Neural progenitor cell (in vitro differentiated cells): Measurements from ENCODE around the gene GJA5. TPM values are rescaled to one million over a fixed set of nuclear protein-coding genes. Genes with fewer than 3 reads are reported as not detected.

Source experiments
- DNase-seq: peaks from one replicate; pipeline ENCODE4 v3.0.0-alpha.2; 2016; ENCODE audit warnings: low spot score
- H2AFZ ChIP-seq: fragments of 200-600 bp; sonication (generic); replicated peaks from 2 replicates; pipeline ENCODE4 v1.6.1; 2016; ENCODE audit warnings: antibody characterized with exemption
- H3F3A ChIP-seq: fragments of 200-600 bp; sonication (generic); 2 replicates; pipeline ENCODE4 v1.6.1; 2016; ENCODE audit warnings: antibody characterized with exemption, low read depth
- H3K27ac ChIP-seq: fragments of 200-600 bp; sonication (generic); 2 replicates; pipeline ENCODE4 v1.5.1; 2016; ENCODE audit warnings: mild to moderate bottlenecking
- H3K27me3 ChIP-seq: fragments of 200-600 bp; sonication (generic); 2 replicates; pipeline ENCODE4 v1.6.1; 2016; ENCODE audit warnings: mild to moderate bottlenecking, moderate library complexity
- H3K36me3 ChIP-seq: fragments of 200-600 bp; sonication (generic); 2 replicates; pipeline ENCODE4 v1.5.1; 2016
- H3K4me1 ChIP-seq: fragments of 200-600 bp; sonication (generic); 2 replicates; pipeline ENCODE4 v1.6.1; 2016; ENCODE audit warnings: mixed run types
- H3K4me2 ChIP-seq: fragments of 200-600 bp; sonication (generic); 2 replicates; pipeline ENCODE4 v1.6.1; 2016
- H3K4me3 ChIP-seq: fragments of 200-600 bp; sonication (generic); 2 replicates; pipeline ENCODE4 v1.5.1; 2016
- H3K79me2 ChIP-seq: fragments of 200-600 bp; sonication (generic); 2 replicates; pipeline ENCODE4 v1.6.1; 2016; ENCODE audit warnings: low read depth
- H3K9ac ChIP-seq: fragments of 200-600 bp; sonication (generic); 2 replicates; pipeline ENCODE4 v1.6.1; 2016
- H3K9me3 ChIP-seq: fragments of 200-600 bp; sonication (generic); 2 replicates; pipeline ENCODE4 v1.5.1; 2016; ENCODE audit warnings: low read depth
- H4K20me1 ChIP-seq: fragments of 200-600 bp; sonication (generic); 2 replicates; pipeline ENCODE4 v1.6.1; 2016; ENCODE audit warnings: low read depth
- H3K27ac Mint-ChIP-seq: 3 replicates; pipeline ENCODE4 v1.8.0; 2021; ENCODE audit warnings: mixed read lengths
- H3K27me3 Mint-ChIP-seq: 2 replicates; pipeline ENCODE4 v1.8.0; 2022; ENCODE audit warnings: low read depth, mild to moderate bottlenecking, inconsistent platforms, moderate library complexity, mixed read lengths; ENCODE audit not compliant: insufficient read depth
- H3K36me3 Mint-ChIP-seq: 3 replicates; pipeline ENCODE4 v1.8.0; 2021; ENCODE audit warnings: mixed read lengths
- H3K4me1 Mint-ChIP-seq: 3 replicates; pipeline ENCODE4 v1.8.0; 2021; ENCODE audit warnings: mixed read lengths
- H3K4me3 Mint-ChIP-seq: 3 replicates; pipeline ENCODE4 v1.8.0; 2021; ENCODE audit warnings: mild to moderate bottlenecking, moderate library complexity, mixed read lengths
- H3K9me3 Mint-ChIP-seq: 3 replicates; pipeline ENCODE4 v1.8.0; 2020; ENCODE audit warnings: mixed read lengths
- EZH2 ChIP-seq: fragments of 200-600 bp; sonication (generic); IDR thresholded peaks from 2 replicates; pipeline ENCODE4 v1.6.1; 2017; ENCODE audit warnings: antibody characterized with exemption, mild to moderate bottlenecking, moderate library complexity
- EZH2phosphoT487 ChIP-seq: fragments of 200-600 bp; sonication (generic); IDR thresholded peaks from 2 replicates; pipeline ENCODE4 v1.6.1; 2017; ENCODE audit warnings: antibody characterized with exemption
- total RNA-seq: library from RNA; depleted of rRNA; stranded (reverse); fragments of >200 nt; gene quantifications from 2 replicates; pipeline ENCODE4 v1.2.3, GENCODE V29; 2015; ENCODE audit warnings: low replicate concordance
- TF ChIP-seq, protein P1 (sequence below): fragments of 200-600 bp; sonication (generic); IDR thresholded peaks from 2 replicates; pipeline ENCODE4 v1.5.1; 2017; ENCODE audit warnings: antibody characterized with exemption, mild to moderate bottlenecking

Gene GJA5
- total RNA-seq, 1 donor from 2014 or later: 0.11 TPM

DNA sequence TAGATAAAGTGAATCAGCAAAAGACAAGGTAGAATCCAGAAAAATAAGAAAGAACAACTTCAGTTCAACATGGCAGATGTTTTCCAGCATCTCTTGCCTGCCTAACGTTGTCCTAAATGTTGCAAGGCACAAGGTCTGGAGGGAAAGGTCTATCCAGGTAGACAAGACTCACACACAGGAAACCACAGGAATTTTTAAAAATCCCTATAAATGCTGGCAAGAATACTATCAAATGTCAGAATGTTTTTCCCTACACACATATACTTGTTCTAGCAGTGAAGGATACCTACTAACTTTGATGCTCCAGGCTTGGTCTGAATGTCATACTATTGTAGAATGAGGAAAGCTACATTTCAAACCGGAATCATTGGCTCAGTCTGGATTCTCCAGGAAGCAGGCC lies 10.6 kb downstream of the GJA5 start:
- no peaks in the 10 kb centered on the region for H3K79me2 ChIP-seq
- Mint-ChIP-seq H3K36me3 (no peaks in the 10 kb centered on the region), H3K4me3 (no peak overlapping the region), H3K27ac (no peak overlapping the region), H3K4me1 (peaks cover 11% of the 10 kb centered on the region), H3K9me3 (no peaks in the 10 kb centered on the region), H3K27me3 (peaks cover 5% of the 10 kb centered on the region)
- no peaks in the 10 kb centered on the region for H3K36me3 ChIP-seq
- DNase-seq: no peak
- no peak overlapping the region for H3K4me3 ChIP-seq
- no peak overlapping the region for H3K27ac ChIP-seq
- no peak overlapping the region for H3K9ac ChIP-seq
- H2AFZ ChIP-seq: no peak overlapping the region
- TF ChIP-seq, protein P1, sequence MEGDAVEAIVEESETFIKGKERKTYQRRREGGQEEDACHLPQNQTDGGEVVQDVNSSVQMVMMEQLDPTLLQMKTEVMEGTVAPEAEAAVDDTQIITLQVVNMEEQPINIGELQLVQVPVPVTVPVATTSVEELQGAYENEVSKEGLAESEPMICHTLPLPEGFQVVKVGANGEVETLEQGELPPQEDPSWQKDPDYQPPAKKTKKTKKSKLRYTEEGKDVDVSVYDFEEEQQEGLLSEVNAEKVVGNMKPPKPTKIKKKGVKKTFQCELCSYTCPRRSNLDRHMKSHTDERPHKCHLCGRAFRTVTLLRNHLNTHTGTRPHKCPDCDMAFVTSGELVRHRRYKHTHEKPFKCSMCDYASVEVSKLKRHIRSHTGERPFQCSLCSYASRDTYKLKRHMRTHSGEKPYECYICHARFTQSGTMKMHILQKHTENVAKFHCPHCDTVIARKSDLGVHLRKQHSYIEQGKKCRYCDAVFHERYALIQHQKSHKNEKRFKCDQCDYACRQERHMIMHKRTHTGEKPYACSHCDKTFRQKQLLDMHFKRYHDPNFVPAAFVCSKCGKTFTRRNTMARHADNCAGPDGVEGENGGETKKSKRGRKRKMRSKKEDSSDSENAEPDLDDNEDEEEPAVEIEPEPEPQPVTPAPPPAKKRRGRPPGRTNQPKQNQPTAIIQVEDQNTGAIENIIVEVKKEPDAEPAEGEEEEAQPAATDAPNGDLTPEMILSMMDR: no peak
- TF ChIP-seq EZH2: no peak
- TF ChIP-seq EZH2phosphoT487: no peak
- H3K4me2 ChIP-seq: no peak overlapping the region
- no peaks in the 10 kb centered on the region for H4K20me1 ChIP-seq
- H3K4me1 ChIP-seq: no peaks in the 10 kb centered on the region
- H3K9me3 ChIP-seq: no peaks in the 10 kb centered on the region
- no peaks in the 10 kb centered on the region for H3K27me3 ChIP-seq
- no peaks in the 10 kb centered on the region for H3F3A ChIP-seq

DNA sequence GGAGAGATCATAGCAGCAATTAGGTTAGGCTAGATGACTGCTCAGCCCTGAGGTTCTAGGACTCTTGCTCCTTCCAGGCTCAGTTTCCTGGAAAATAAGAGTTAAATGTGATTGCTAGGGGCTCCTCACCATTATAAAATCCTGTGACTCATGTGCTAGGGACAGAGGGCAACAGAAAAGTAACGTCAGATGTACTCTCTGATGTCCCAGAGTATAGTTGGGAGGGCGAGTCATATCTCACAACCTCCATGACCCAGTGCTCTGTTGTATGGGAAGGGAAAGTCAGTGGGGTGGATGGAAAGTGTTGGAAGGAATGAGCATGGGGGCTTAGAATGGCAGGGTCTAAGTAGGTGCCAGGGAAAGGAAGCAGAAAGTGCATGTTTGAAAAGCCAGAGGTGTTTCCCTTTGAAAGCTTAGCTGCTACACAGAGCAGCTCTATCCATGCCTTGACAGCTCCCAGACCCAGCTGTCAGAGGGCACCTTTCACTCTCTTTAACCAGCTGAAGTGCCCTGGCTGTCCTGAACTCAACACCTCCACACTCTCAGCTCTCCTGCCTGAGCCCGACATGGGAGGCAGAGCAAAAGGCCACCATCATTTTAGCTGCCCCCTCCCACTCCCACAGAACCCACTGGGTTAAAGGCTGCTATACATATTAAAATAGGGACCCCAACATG lies 11.6 kb downstream of the GJA5 start:
- H3K4me2 ChIP-seq: no peak overlapping the region
- H3K36me3 Mint-ChIP-seq: no peaks in the 10 kb centered on the region
- no peaks in the 10 kb centered on the region for H3K9me3 ChIP-seq
- peaks cover 5% of the 10 kb centered on the region for H3K27me3 Mint-ChIP-seq
- no peaks in the 10 kb centered on the region for H3K36me3 ChIP-seq
- H3K27ac ChIP-seq: no peak overlapping the region
- H3F3A ChIP-seq: no peaks in the 10 kb centered on the region
- H3K9ac ChIP-seq: no peak overlapping the region
- no peaks in the 10 kb centered on the region for H3K27me3 ChIP-seq
- H3K9me3 Mint-ChIP-seq: no peaks in the 10 kb centered on the region
- H4K20me1 ChIP-seq: no peaks in the 10 kb centered on the region
- H3K27ac Mint-ChIP-seq: no peak overlapping the region
- H3K4me3 Mint-ChIP-seq: no peak overlapping the region
- peaks cover 11% of the 10 kb centered on the region for H3K4me1 Mint-ChIP-seq
- H3K4me1 ChIP-seq: no peaks in the 10 kb centered on the region
- no peaks in the 10 kb centered on the region for H3K79me2 ChIP-seq
- DNase-seq: no peak
- no peak for TF ChIP-seq EZH2phosphoT487
- TF ChIP-seq, protein P1: no peak
- no peak for TF ChIP-seq EZH2
- H2AFZ ChIP-seq: no peak overlapping the region
- H3K4me3 ChIP-seq: no peak overlapping the region

GRCh38 chr1:147747966-147748365 lies 12.4 kb downstream of the GJA5 start:
- H3K4me2 ChIP-seq: no peak overlapping the region
- no peaks in the 10 kb centered on the region for H3K27me3 ChIP-seq
- H3F3A ChIP-seq: no peaks in the 10 kb centered on the region
- peaks cover 5% of the 10 kb centered on the region for H3K27me3 Mint-ChIP-seq
- H3K9me3 Mint-ChIP-seq: no peaks in the 10 kb centered on the region
- H2AFZ ChIP-seq: no peak overlapping the region
- H3K4me1 ChIP-seq: no peaks in the 10 kb centered on the region
- DNase-seq: no peak
- no peaks in the 10 kb centered on the region for H3K36me3 Mint-ChIP-seq
- no peak overlapping the region for H3K27ac ChIP-seq
- no peak overlapping the region for H3K27ac Mint-ChIP-seq
- no peaks in the 10 kb centered on the region for H4K20me1 ChIP-seq
- no peak overlapping the region for H3K9ac ChIP-seq
- no peak overlapping the region for H3K4me3 Mint-ChIP-seq
- H3K4me3 ChIP-seq: no peak overlapping the region
- H3K9me3 ChIP-seq: no peaks in the 10 kb centered on the region
- H3K4me1 Mint-ChIP-seq: peaks cover 11% of the 10 kb centered on the region
- H3K36me3 ChIP-seq: no peaks in the 10 kb centered on the region
- no peak for TF ChIP-seq EZH2phosphoT487
- TF ChIP-seq, protein P1: no peak
- TF ChIP-seq EZH2: no peak
- no peaks in the 10 kb centered on the region for H3K79me2 ChIP-seq
